ENCODE results near the gene CDH18.

CDH18 gene

GRCh38 chr5:19930451-19930850, 57.5 kb downstream of the CDH18 start:
- no peak for DNase-seq (ENCODE audit: low spot score)
- no peak overlapping the region for H3K4me3 ChIP-seq
- TF ChIP-seq CTCF (IDR thresholded peaks at IDR 0.05): no peak
- H3K27ac ChIP-seq: no peak overlapping the region

- no peak overlapping the region for H3K27ac ChIP-seq
- no peak for DNase-seq (ENCODE audit: low spot score)
- no peak for TF ChIP-seq CTCF (IDR thresholded peaks at IDR 0.05)
- H3K4me3 ChIP-seq: no peak overlapping the region
Observed at GRCh38 chr5:19928562-19929421, 59.2 kb downstream of the CDH18 start.

- no peak for TF ChIP-seq CTCF (IDR thresholded peaks at IDR 0.05)
- no peak for DNase-seq (ENCODE audit: low spot score)
- H3K4me3 ChIP-seq: no peak overlapping the region
- no peak overlapping the region for H3K27ac ChIP-seq
Observed at GRCh38 chr5:19927919-19928318, 60.1 kb downstream of the CDH18 start.

- DNase-seq (ENCODE audit: low spot score): no peak
- H3K4me3 ChIP-seq: no peak overlapping the region
- no peak overlapping the region for H3K27ac ChIP-seq
- no peak for TF ChIP-seq CTCF (IDR thresholded peaks at IDR 0.05)
Observed at GRCh38 chr5:19927170-19927569, 60.8 kb downstream of the CDH18 start.

GRCh38 chr5:19923742-19924141, 64.3 kb downstream of the CDH18 start:
- no peak for DNase-seq (ENCODE audit: low spot score)
- TF ChIP-seq CTCF (IDR thresholded peaks at IDR 0.05): no peak
- H3K4me3 ChIP-seq: no peak overlapping the region
- no peak overlapping the region for H3K27ac ChIP-seq

GRCh38 chr5:19920761-19921160, 67.2 kb downstream of the CDH18 start:
- Histone ChIP-seq H3K4me3 (no peak overlapping the region), H3K27ac (no peak overlapping the region)
- no peak for DNase-seq (ENCODE audit: low spot score)
- no peak for TF ChIP-seq CTCF (IDR thresholded peaks at IDR 0.05)

- no peak for DNase-seq (ENCODE audit: low spot score)
- Histone ChIP-seq H3K27ac (no peak overlapping the region), H3K4me3 (no peak overlapping the region)
- no peak for TF ChIP-seq CTCF (IDR thresholded peaks at IDR 0.05)
Observed at GRCh38 chr5:19918780-19919179, 69.2 kb downstream of the CDH18 start.

All from coronary artery (tissue), 2 donors.